HG02759 (cell line): ENCODE measurements around the gene SMG5.
"Not testable (repeated sequence)": the region's sequence is repeated elsewhere in the genome, so short reads cannot be mapped to it uniquely, and the experiment has no call there.

Experiments used
- ATAC-seq: cut with Tn5 transposase; IDR thresholded peaks from one replicate; pipeline ENCODE4 v1.9.1; 2021; ENCODE audit warnings: mild to moderate bottlenecking, moderate library complexity; ENCODE audit not compliant: unreplicated experiment

SMG5 gene

GRCh38 chr1:156282479-156283222 is at the start of gene SMG5:
Gene SMG5, minus strand, starts transcription at chr1:156282825. Its CDS starts 145 bp downstream, at chr1:156282680.
- peak; percentile 84 for ATAC-seq

- not testable (repeated sequence) for ATAC-seq
Observed at GRCh38 chr1:156323179-156323578, 40.6 kb upstream of the SMG5 start.

GRCh38 chr1:156320560-156320959 is 37.9 kb upstream of the SMG5 start:
- no peak for ATAC-seq

GRCh38 chr1:156319664-156320063 is 37.0 kb upstream of the SMG5 start:
- no peak for ATAC-seq

- ATAC-seq, result no peak
Observed at GRCh38 chr1:156316909-156317308, 34.3 kb upstream of the SMG5 start.

GRCh38 chr1:156310962-156311361 is 28.3 kb upstream of the SMG5 start:
- no peak for ATAC-seq

GRCh38 chr1:156308078-156308477 is 25.5 kb upstream of the SMG5 start:
- ATAC-seq, result no peak

GRCh38 chr1:156305215-156305614 is 22.6 kb upstream of the SMG5 start:
- no peak for ATAC-seq

GRCh38 chr1:156303241-156303640 is 20.6 kb upstream of the SMG5 start:
- ATAC-seq, result no peak

GRCh38 chr1:156298852-156299357 is 16.3 kb upstream of the SMG5 start, which contains the start of gene VHLL:
Gene VHLL, minus strand, starts transcription at chr1:156299307. Its CDS starts 118 bp downstream, at chr1:156299189.
- ATAC-seq, result no peak

- ATAC-seq, result peak; percentile 54
Observed at GRCh38 chr1:156295391-156295947, 12.8 kb upstream of the SMG5 start, which contains the start of gene GLMP. Gene GLMP, minus strand, starts transcription at chr1:156295679. Its CDS starts 34 bp downstream, at chr1:156295645.

- ATAC-seq, result no peak
Observed at GRCh38 chr1:156293895-156294294, 11.3 kb upstream of the SMG5 start.

GRCh38 chr1:156293098-156293434 is 10.4 kb upstream of the SMG5 start:
- ATAC-seq, result no peak

- peak; percentile 68 for ATAC-seq
Observed at GRCh38 chr1:156291226-156292061, 8.8 kb upstream of the SMG5 start.

- no peak for ATAC-seq
Observed at GRCh38 chr1:156289857-156290256, 7.2 kb upstream of the SMG5 start.

GRCh38 chr1:156286061-156286460 is 3.4 kb upstream of the SMG5 start:
- no peak for ATAC-seq

GRCh38 chr1:156285437-156285836 is 2.8 kb upstream of the SMG5 start:
- no peak for ATAC-seq

- ATAC-seq, result no peak
Observed at GRCh38 chr1:156284757-156285156, 2.1 kb upstream of the SMG5 start.

GRCh38 chr1:156284112-156284511 is 1.5 kb upstream of the SMG5 start, which contains the start of gene TMEM79:
Gene TMEM79, plus strand, starts transcription at chr1:156284325. Its CDS starts 902 bp downstream, at chr1:156285227.
- no peak for ATAC-seq

GRCh38 chr1:156283521-156283920 is 896 bp upstream of the SMG5 start:
- ATAC-seq, result no peak
